NCI-H748 (cell line): ENCODE measurements around the gene NDUFA8.

Experiments
- DNase-seq: peaks from one replicate; lab custom pipeline; 2025; ENCODE audit not compliant: unreplicated experiment; lab: John Stamatoyannopoulos, UW

NDUFA8 gene

GRCh38 chr9:122186301-122186700 is 26.7 kb upstream of the NDUFA8 start:
- no peak for DNase-seq

- DNase-seq = no peak
Observed at GRCh38 chr9:122184551-122184950, 25.0 kb upstream of the NDUFA8 start.

- no peak for DNase-seq
Observed at GRCh38 chr9:122183501-122183900, 23.9 kb upstream of the NDUFA8 start.

- DNase-seq = peak; percentile 68
Observed at GRCh38 chr9:122180633-122181032, 21.1 kb upstream of the NDUFA8 start.

GRCh38 chr9:122179690-122180074 is 20.1 kb upstream of the NDUFA8 start:
- DNase-seq = no peak

GRCh38 chr9:122179054-122179689 is 19.6 kb upstream of the NDUFA8 start:
- DNase-seq = no peak

- no peak for DNase-seq
Observed at GRCh38 chr9:122176916-122177315, 17.3 kb upstream of the NDUFA8 start.

GRCh38 chr9:122173670-122174069 is 14.1 kb upstream of the NDUFA8 start:
- DNase-seq = no peak

GRCh38 chr9:122172131-122172530 is 12.6 kb upstream of the NDUFA8 start:
- DNase-seq = no peak

- DNase-seq = no peak
Observed at GRCh38 chr9:122168356-122168755, 8.8 kb upstream of the NDUFA8 start.

GRCh38 chr9:122164286-122164685 is 4.7 kb upstream of the NDUFA8 start:
- no peak for DNase-seq

- DNase-seq = no peak
Observed at GRCh38 chr9:122162415-122162814, 2.8 kb upstream of the NDUFA8 start.

- DNase-seq = no peak
Observed at GRCh38 chr9:122159925-122160246, 307 bp upstream of the NDUFA8 start.

GRCh38 chr9:122158202-122158601 is 1.4 kb downstream of the NDUFA8 start:
- peak; percentile 28 for DNase-seq

GRCh38 chr9:122155796-122156195 is 3.8 kb downstream of the NDUFA8 start:
- no peak for DNase-seq

- DNase-seq = no peak
Observed at GRCh38 chr9:122151267-122151828, 8.2 kb downstream of the NDUFA8 start.

- no peak for DNase-seq
Observed at GRCh38 chr9:122145592-122145863, 14.1 kb downstream of the NDUFA8 start.

- DNase-seq = no peak
Observed at GRCh38 chr9:122144836-122145591, 14.6 kb downstream of the NDUFA8 start.

- no peak for DNase-seq
Observed at GRCh38 chr9:122143876-122144405, 15.6 kb downstream of the NDUFA8 start.

- no peak for DNase-seq
Observed at GRCh38 chr9:122143296-122143695, 16.3 kb downstream of the NDUFA8 start.

GRCh38 chr9:122141671-122142070 is 17.9 kb downstream of the NDUFA8 start:
- DNase-seq = no peak

- no peak for DNase-seq
Observed at GRCh38 chr9:122140368-122141193, 19.0 kb downstream of the NDUFA8 start.
